ENCODE results near the gene TTLL3.
A peak's percentile ranks its signal among the peaks of the same experiment; 100 is the strongest.

TTLL3 gene

GRCh38 chr3:9781978-9782603 is 28.0 kb upstream of the TTLL3 start:
- DNase-seq: no peak

DNA sequence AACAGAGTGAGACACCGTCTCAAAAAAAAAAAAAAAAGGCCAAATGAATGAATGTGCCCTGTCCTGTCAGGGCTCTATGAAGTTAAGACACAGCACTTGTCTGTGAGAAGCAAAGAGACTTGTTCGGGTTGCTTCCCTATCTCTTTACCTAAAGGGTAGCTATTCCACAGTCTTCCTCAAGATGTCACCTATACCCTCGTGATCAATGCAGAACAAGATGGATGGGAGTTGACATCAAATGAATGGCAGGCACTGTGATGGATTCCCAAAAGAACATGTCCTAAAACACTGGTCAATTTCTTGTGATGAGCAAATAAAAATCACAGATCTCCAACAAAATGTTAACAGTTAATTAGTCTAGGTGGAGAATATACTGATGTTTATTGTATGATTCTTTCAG is 27.3 kb upstream of the TTLL3 start:
- peak; percentile 39 for DNase-seq

GRCh38 chr3:9783954-9784353 is 26.1 kb upstream of the TTLL3 start:
- no peak for DNase-seq

DNA sequence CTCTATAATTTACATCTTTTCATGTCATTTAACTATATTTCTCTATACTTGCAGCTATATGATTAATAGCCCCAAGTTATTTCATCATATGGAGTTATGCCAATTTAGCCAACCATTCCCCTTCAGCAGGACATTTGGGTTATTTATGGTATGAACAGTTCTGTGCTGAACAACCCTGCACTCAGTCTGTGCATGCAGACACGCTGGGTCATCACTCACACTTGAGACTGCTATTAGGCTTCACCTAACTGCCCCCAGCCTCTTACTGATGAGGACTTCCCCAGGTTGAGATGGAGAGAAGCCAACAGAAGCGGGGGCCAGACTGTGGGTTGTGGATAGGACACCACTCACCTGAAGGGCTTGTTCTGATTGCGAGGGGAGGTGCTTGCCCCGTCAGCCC is 25.1 kb upstream of the TTLL3 start:
- no peak for DNase-seq

GRCh38 chr3:9785602-9786001 is 24.5 kb upstream of the TTLL3 start:
- no peak for DNase-seq

DNA sequence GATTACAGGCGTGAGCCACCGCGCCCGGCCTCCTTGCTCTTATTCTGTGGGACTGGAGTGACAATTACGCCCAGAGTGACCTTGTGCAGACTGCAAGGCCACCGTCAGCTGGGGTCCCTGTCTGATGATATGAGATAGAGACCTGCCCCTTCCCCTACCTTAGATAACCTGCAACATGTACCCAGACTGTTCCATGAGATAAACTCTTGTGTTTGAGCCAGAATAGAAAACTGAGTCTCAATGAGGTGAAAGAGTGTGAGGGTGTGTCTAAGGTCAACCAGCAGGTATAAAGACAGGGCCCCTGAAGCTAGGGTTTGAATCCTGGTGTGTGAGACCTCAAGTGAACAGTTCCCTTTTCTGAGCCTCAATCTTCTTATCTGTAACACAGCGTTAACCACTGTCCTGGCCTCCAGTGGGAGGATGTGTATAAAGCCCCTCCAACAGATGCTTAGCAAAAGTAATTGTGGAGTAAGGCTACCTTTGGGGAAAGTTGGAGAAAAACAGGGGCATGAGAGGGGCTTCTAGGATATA is 23.8 kb upstream of the TTLL3 start:
- no peak for DNase-seq

DNA sequence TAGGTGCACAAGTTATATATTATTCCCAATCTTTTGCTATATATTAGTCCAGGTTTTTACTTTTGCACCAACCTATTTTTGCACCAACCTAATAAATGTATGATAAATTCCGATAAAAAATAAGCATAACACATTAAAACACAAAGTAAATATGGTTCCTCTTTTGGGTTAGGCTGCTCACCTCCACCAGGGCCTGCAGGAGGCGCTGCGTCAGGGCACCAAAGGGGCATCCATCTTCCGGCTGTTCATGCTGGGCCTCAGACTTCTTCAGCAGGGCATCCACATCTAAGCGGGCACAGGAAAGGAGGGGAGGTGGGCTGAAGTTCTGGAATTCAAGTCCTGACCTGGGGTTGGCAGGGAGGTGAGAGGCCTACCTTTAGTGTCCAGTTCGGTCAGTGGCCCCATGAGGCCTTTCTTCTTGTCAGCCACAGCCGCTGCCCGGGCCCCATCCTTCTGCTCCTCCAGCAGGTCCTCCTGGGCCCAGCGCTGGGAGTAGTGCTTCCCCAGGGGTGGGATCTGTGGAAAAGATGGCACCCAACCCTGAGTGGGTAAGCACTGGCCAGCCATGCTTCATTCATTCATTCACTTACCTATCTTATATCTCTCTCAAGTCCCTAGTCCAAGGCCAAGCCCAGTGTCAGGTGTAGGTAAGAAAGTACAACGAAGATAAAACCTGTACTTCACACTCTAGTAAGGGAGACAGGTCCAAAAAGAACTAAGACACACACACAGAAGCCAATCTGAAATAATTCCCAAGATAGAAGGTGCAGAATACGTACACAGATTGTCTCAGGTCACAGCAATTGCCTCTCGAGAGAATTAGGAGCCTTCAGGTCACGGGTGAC is 23.0 kb upstream of the TTLL3 start:
- DNase-seq: no peak

- no peak for DNase-seq
Observed at GRCh38 chr3:9787714-9788113, 22.3 kb upstream of the TTLL3 start.

DNA sequence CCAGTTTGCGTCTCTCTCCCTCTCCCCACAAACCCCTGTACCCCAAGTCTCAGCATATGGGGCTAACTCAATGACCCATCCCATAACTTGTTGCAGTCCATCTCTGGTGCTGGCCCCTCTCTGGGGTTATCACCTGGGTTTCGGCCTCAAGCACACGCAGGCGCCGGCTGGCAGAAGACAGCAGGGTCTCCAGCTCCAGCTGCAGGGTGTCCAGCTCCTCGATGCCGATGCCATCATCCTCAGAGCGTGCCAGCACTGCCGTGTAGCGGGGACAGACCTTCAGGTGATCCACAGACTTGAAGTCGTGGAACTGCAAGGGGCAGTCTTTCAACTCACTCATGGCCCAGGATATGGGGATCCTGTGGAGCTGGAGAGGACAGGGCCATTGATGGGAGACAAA is 18.9 kb upstream of the TTLL3 start:
- no peak for DNase-seq

GRCh38 chr3:9791790-9792404 is 18.2 kb upstream of the TTLL3 start:
- DNase-seq: no peak

DNA sequence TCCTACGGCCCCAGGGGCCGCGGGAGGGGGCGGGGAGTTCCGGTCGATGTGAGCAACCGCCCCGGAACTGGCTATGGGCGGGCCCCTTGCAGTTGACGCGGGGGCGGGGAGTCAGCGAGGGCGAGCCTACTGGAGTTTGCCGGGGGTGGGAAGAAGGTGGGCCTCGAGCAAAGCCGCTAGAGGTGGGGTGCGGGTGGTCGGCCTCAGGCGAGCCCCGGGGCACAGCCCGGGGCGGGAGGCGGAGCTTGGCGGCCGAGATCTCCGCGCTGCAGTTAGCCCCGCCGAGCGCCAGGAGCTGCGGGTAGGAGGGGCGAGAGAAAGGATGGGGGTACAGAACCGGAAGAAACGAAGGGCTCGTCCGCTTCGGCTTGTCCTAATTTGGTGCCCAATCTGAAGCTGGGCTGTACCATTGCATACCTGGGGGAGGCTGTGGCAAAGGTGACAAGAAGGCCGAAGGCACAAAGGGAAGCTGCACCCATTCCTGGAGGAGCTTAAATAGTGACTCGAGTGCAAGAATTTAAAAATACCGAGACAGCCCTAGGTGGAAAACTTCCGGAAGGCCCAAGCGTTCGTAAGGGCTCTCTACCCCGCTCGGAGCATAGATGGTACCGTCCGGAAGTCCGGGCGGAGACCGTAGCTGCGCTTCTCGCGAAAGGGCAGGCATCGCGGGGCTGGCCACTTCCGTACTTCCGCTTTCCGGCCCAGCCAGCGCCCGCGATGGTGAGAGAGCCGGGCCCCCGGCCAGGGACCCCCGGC is 17.5 kb upstream of the TTLL3 start, which contains the start of the genes ARPC4 and TADA3:
Gene ARPC4, plus strand, starts transcription at position 678 of the 756 bp plus-strand sequence. Its CDS starts 40 bp downstream, at position 718.
Gene TADA3, minus strand, starts transcription at position 69 of the 756 bp plus-strand sequence. CDS start 1,007 bp downstream, outside the sequence.
- peak; percentile 92 for DNase-seq

GRCh38 chr3:9793161-9793781 is 16.8 kb upstream of the TTLL3 start:
- DNase-seq: peak; percentile 37

DNA sequence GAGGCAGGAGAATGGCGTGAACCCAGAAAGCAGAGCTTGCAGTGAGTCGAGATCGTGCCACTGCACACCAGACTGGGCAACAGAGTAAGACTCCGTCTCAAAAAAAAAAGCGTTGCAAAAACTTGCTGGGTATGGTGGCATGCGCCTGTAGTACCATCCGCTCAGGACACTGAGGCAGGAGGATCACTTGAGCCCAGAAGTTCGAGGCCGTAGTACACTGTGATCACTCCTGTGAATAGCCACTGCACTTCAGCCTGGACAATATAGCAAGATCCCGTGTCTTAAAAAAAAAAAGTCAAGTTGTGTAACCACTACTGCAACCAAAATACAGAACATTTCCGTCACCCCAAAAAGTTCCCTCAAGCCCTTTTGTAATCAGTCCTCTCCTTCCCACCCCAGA is 15.7 kb upstream of the TTLL3 start:
- DNase-seq: no peak

DNA sequence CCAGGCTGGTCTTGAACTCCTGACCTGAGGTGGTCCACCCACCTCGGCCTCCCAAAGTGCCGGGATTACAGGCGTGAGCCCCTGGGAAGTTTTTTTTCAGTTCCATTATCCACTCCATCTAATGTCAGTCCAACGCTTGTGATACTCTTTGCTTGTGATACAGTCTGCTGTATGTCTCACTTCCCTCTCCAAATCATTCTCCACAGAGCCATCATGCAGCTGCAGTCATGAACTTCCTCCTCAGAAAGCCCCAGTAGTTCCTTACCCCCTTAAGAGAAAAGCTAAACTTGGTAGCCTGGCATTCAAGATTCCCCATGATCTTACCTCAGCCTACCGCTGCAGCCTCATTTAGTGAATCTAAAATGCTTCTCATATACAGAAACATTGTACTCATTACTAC is 14.9 kb upstream of the TTLL3 start:
- DNase-seq: no peak

- DNase-seq: no peak
Observed at GRCh38 chr3:9797196-9797945, 12.7 kb upstream of the TTLL3 start.

- no peak for DNase-seq
Observed at GRCh38 chr3:9800529-9800928, 9.5 kb upstream of the TTLL3 start.

- no peak for DNase-seq
Observed at GRCh38 chr3:9803494-9803893, 6.6 kb upstream of the TTLL3 start.

DNA sequence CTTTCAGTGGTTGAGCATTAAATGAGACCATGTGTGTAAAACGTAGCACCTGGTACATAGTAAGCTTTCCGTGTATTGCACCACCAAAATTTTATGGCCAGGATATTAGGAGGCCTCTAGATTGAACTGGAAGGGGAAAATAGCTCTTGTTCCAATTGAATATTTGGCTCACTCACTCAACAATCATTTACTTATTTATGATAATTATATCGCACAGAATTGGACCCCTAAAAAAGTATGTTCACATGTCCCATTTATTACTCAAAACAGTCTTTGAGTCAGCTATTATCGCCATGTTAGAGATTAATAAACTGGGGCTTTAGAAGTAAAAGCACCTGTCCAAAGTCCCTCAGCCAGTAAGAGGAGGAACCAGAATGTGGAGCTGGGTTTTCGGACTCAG is 5.1 kb upstream of the TTLL3 start:
- DNase-seq: no peak

DNA sequence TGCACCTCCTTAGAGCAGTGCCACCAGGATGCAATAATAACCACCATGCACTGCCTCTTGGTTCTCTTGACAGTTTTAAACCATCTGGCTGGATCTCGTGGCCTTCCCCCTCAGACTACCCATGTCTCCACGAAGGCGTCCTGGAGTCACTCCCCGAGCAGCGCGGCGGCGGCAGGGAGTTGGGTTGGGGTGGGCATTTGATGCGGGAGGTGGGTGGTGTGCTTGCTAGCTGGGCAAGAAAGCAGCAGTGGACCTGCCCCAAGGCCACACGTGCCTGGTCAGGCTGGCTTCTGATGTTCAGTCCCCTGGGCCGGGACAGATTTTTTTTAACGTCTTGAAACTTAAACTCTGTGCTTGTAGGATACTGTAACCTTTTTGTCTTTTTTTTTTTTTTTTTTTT is 3.9 kb upstream of the TTLL3 start:
- DNase-seq: no peak

DNA sequence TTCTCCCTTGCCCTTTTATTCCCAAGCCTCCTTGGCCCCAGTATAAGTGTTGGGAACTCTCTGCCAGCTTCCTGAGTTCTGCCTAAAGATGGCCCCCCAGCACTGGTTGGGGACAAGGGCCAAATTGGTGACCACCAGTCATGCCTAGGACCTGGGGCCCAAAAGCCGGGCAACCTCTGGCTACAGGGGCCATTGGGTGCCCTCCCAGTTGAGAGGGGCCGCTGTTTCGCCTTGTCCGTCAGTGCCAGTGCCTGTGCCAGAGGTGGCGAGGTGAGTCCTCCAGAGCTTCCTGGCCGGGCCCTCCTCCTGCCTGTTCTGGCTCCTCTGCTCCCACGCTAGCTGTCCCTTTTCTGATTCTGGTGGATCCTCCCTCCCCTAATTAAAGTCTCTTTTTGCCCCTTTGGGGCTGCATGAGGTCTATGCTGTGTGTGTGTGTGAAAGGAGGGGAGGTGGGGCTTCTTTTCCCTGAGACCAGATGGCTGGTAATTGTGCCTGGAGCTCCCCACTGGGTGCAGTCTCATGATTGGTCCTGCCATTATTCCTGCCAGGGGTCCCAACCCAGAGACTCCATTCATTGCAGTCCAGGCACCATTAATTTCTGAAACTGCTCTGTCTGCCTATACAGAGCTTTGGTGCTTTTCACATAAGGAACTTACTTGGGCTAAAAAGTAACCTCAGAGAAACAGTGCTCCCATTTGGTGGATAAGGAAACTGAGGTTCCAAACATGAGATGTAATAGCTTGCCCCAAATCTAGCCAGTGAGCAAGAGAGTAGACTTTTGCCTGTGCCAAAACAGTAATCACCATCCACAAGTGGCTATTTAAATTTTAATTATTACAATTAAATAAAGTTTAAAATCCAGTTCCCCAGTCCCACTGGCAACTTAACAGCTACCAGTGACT is 3.1 kb upstream of the TTLL3 start:
- DNase-seq: no peak

- DNase-seq: no peak
Observed at GRCh38 chr3:9807981-9808344, 2.1 kb upstream of the TTLL3 start.
